Stimulated activated CD8-positive, alpha-beta memory T cell treated with anti-CD3 and anti-CD28 coated beads, Interleukin-2, amount 100 ng/mL, for 48 hours (primary cell): Measurements from ENCODE around the gene SUSD4.

ENCODE experiments used
- DNase-seq, 2 donors: peaks; one replicate each; pipeline ENCODE4 v3.0.0-alpha.2; 2020; ENCODE audit warnings: low read depth in 2 of 2

Gene SUSD4

GRCh38 chr1:223188618-223189356 is 175.2 kb downstream of the SUSD4 start:
- no peak for DNase-seq

DNA sequence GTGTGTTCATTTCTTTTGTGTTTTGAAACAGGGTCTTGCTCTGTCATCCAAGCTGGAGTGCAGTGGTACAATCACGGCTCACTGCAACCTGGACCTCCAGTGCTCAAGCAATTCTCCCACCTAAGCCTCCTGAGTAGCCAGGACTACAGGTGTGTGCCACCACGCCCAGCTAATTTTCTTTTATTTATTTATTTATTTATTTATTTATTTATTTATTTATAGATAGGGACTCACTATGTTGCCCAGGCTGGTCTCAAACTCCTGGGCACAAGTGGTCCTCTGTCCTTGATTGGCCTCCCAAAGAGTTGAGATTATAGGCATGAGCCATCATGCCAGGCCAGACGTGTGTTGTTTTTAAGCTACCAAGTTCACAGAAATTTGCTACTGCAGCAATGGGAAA is 177.2 kb downstream of the SUSD4 start:
- no peak for DNase-seq

- DNase-seq = no peak
Observed at GRCh38 chr1:223183268-223183862, 180.6 kb downstream of the SUSD4 start.

- DNase-seq = no peak
Observed at GRCh38 chr1:223180731-223181321, 183.2 kb downstream of the SUSD4 start.

- no peak for DNase-seq
Observed at GRCh38 chr1:223179786-223180185, 184.2 kb downstream of the SUSD4 start.

DNA sequence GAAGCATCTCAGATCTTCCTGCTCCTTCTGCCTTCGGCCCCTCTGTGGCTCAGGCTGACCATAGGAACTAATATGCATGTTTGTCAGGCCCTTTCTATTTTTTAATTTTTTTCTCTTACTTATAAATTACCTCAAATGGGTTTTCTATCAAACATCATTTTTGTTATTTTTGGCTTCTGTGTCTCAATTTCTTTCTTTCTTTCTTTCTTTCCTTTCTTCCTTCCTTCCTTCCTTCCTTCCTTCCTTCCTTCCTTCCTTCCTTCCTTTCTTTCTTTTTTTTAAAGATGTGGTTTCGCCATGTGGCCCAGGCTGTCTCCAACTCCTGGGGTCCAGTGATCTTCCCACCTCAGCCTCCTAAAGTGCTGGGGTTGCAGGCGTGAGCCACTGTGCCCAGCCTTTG is 184.7 kb downstream of the SUSD4 start:
- DNase-seq = no peak

DNA sequence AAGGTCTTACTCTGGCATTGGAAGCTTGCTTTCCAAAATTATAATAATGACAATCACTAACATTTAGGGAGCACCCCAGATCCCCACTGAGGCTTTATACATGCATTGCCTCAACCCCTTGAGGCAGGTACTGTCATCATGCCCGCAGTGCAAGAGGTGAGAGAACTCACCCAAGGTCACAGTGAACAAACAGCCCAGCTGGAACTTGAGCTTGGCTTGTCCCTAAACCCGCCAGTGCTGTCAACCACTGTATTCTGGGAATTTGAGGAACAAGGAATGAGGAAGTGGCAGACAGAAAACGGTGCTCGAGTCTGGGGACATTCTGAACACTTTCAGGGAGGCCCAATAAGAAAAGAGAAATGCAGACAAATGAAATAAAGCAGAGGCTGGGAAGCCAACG is 186.3 kb downstream of the SUSD4 start:
- DNase-seq = no peak

DNA sequence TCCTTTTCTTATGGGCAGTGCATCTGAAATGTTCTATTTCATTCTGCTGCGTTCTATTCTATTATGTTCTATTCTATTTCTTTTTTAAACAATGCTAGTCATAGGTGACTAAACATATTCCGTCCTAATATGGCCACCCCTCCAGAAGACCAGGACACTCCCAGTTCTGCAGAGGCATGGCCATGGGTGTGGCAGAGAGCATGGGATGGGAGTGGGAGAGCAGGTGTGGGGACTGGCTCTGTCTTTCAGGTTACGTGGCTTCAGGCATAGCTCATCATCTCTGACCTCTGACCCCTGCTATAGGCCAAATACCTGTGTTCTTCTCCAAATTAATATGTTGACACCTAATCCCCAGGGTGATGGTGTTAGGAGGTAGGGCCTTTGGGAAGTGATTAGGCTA is 187.5 kb downstream of the SUSD4 start:
- no peak for DNase-seq

GRCh38 chr1:223175633-223176032 is 188.3 kb downstream of the SUSD4 start:
- DNase-seq = no peak

DNA sequence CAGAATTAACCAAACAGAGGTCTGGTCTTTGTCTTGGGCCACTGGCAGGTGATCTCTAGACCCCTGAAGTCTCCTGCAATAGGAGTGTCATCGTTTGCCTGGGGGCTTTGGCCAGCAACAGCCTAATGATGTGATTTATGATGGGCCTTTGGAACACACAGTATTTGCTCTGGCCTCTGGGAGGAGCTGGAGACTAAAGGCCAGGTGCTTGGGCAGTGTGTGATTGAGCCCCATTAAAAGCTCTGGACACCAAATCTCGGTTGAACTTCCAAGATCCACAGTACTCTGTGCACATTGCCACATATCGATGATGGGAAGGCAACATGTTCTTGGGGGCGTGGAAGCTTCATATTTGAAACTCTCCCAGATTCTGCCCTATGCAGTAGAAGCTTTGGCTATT is 188.9 kb downstream of the SUSD4 start:
- no peak for DNase-seq
